Keratinocyte (primary cell): Measurements from ENCODE around the gene CCDC83. TPM values are rescaled to one million over a fixed set of nuclear protein-coding genes. Genes with fewer than 3 reads are reported as not detected.

Source experiments
- DNase-seq: peaks from one replicate; pipeline ENCODE4 v3.0.0-alpha.2; 2011; ENCODE audit warnings: low read depth, missing footprints, low spot score
- FAIRE-seq: peaks from 2 replicates; lab custom pipeline; 2011; peaks lifted over from hg19 to GRCh38; lab: Jason Lieb, UNC
- H2AFZ ChIP-seq: 2 replicates; pipeline ENCODE4 v1.6.0; 2012; ENCODE audit warnings: low read length, control low read depth, inconsistent platforms; ENCODE audit not compliant: control insufficient read depth
- H3K27ac ChIP-seq: 2 replicates; pipeline ENCODE4 v1.5.1; 2011; ENCODE audit warnings: low read length; ENCODE audit not compliant: control insufficient read depth, insufficient read depth
- H3K27me3 ChIP-seq: 3 replicates; pipeline ENCODE4 v1.6.0; 2011; ENCODE audit warnings: low read length; ENCODE audit not compliant: control insufficient read depth, insufficient read depth; ENCODE audit errors: extremely low read depth
- H3K36me3 ChIP-seq, 2 experiments: 2 replicates in 1 of 2; 3 replicates in 1 of 2; pipeline ENCODE4 v1.5.1; 2011; ENCODE audit warnings: low read length in 2 of 2, mild to moderate bottlenecking in 1 of 2; ENCODE audit not compliant: control insufficient read depth in 2 of 2, insufficient read depth in 2 of 2; ENCODE audit errors: extremely low read depth in 1 of 2
- H3K4me1 ChIP-seq: 3 replicates; pipeline ENCODE4 v1.5.1; 2011; ENCODE audit warnings: low read length; ENCODE audit not compliant: control insufficient read depth, insufficient read depth; ENCODE audit errors: extremely low read depth
- H3K4me2 ChIP-seq: 3 replicates; pipeline ENCODE4 v1.6.0; 2011; ENCODE audit warnings: low read depth, low read length; ENCODE audit not compliant: control insufficient read depth, insufficient read depth; ENCODE audit errors: extremely low read depth
- H3K4me3 ChIP-seq, 3 experiments: fragments of 200-600 bp in 1 of 3; sonication (generic) in 1 of 3; 2 replicates in 2 of 3; 3 replicates in 1 of 3; pipeline ENCODE4 v1.5.1; 2011 to 2016; ENCODE audit warnings: low read length in 3 of 3, mild to moderate bottlenecking in 3 of 3, control low read depth in 2 of 3, inconsistent platforms in 1 of 3, low read depth in 1 of 3, mixed read lengths in 1 of 3, mixed run types in 1 of 3, moderate library complexity in 1 of 3; ENCODE audit not compliant: control insufficient read depth in 2 of 3, insufficient read depth in 2 of 3; ENCODE audit errors: extremely low read depth in 1 of 3
- H3K79me2 ChIP-seq: 2 replicates; pipeline ENCODE4 v1.6.0; 2012; ENCODE audit warnings: low read length; ENCODE audit not compliant: control insufficient read depth, insufficient read depth
- H3K9ac ChIP-seq: 3 replicates; pipeline ENCODE4 v1.6.0; 2011; ENCODE audit warnings: low read length; ENCODE audit not compliant: control insufficient read depth, insufficient read depth; ENCODE audit errors: extremely low read depth
- H3K9me1 ChIP-seq: 3 replicates; pipeline ENCODE4 v1.6.0; 2011; ENCODE audit warnings: low read length; ENCODE audit not compliant: control insufficient read depth, insufficient read depth; ENCODE audit errors: extremely low read depth
- H3K9me3 ChIP-seq: 2 replicates; pipeline ENCODE4 v1.5.1; 2012; ENCODE audit warnings: low read depth, low read length; ENCODE audit not compliant: control insufficient read depth
- H4K20me1 ChIP-seq: 3 replicates; pipeline ENCODE4 v1.6.0; 2011; ENCODE audit warnings: low read length; ENCODE audit not compliant: control insufficient read depth, insufficient read depth; ENCODE audit errors: extremely low read depth
- EZH2 ChIP-seq: IDR thresholded peaks from one replicate; pipeline ENCODE4 v1.6.1; 2012; ENCODE audit warnings: inconsistent platforms, mild to moderate bottlenecking, low read length, moderate library complexity
- dilution Hi-C: fragments of 300-500 bp; cut with MboI; formaldehyde crosslinking; loops from one replicate; pipeline ENCODE4 v1.7.0; 2020; ENCODE audit warnings: low sequenced_read_pairs; ENCODE audit not compliant: extremely low pct_ligation_motif_present
- polyA plus RNA-seq, 5 experiments: library from polyadenylated mRNA; depleted of rRNA in 3 of 5; stranded (reverse) in 3 of 5; stranded (forward) in 1 of 5; unstranded in 1 of 5; fragments of >200 nt; gene quantifications; 1 replicate in 1 of 5; 2 replicates in 3 of 5; 3 replicates in 1 of 5; pipeline versions ENCODE4 v1.2.1 to v1.2.3, GENCODE V29; 2011 to 2012; ENCODE audit warnings: missing spikeins in 2 of 5, low read depth in 1 of 5, low replicate concordance in 1 of 5
- TF ChIP-seq, protein P1 (sequence below), 3 experiments: IDR thresholded peaks in 1 of 3; conservative IDR thresholded peaks in 1 of 3; optimal IDR thresholded peaks in 1 of 3; 2 replicates in 2 of 3; 3 replicates in 1 of 3; pipeline versions ENCODE3 to v1.5.1; 2011; ENCODE audit warnings: low read length in 3 of 3, mild to moderate bottlenecking in 3 of 3, moderate library complexity in 2 of 3, control low read depth in 1 of 3, inconsistent platforms in 1 of 3; ENCODE audit not compliant: insufficient read depth in 2 of 3; ENCODE audit errors: extremely low read depth in 1 of 3

The CCDC83 gene
- polyA plus RNA-seq, 1 donor (not counting 4 experiments of a cell fraction or from before 2014, with no cell fraction given): not detected

DNA sequence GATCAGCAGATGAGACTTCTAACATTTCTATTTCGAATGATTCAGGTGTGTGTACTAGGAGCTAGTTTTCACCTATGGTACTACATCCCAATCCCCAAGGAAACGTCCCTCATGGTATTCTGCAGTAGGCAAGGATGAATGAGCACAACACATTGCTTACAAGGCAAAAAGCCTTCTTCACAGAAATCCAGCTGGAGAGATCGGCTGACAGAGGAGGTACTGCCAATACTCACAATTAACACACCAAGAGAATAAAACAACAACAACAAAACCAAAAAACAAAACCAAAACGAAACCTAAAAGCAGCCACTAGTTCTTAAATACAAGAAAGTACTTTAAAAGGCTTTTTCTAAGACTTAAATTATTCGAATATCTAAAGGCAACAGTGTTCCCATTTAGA, 112.3 kb downstream of the CCDC83 start:
- H3K4me3 ChIP-seq: no peak overlapping the region
- peaks cover 4% of the 10 kb centered on the region for H3K4me1 ChIP-seq
- H2AFZ ChIP-seq: no peak overlapping the region
- H3K9ac ChIP-seq: no peak overlapping the region
- no peaks in the 10 kb centered on the region for H3K9me3 ChIP-seq
- no peak overlapping the region for H3K4me2 ChIP-seq
- no peaks in the 10 kb centered on the region for H3K9me1 ChIP-seq
- dilution Hi-C loops: no loop called here
- H4K20me1 ChIP-seq: peaks cover 4% of the 10 kb centered on the region
- no peaks in the 10 kb centered on the region for H3K27me3 ChIP-seq
- H3K36me3 ChIP-seq: peaks cover 12 to 32% of the 10 kb centered on the region in 2 experiments
- H3K27ac ChIP-seq: no peak overlapping the region
- FAIRE-seq: no peak
- H3K79me2 ChIP-seq: peaks cover 38% of the 10 kb centered on the region
- no peak for DNase-seq
- TF ChIP-seq EZH2: no peak
- TF ChIP-seq, protein P1, sequence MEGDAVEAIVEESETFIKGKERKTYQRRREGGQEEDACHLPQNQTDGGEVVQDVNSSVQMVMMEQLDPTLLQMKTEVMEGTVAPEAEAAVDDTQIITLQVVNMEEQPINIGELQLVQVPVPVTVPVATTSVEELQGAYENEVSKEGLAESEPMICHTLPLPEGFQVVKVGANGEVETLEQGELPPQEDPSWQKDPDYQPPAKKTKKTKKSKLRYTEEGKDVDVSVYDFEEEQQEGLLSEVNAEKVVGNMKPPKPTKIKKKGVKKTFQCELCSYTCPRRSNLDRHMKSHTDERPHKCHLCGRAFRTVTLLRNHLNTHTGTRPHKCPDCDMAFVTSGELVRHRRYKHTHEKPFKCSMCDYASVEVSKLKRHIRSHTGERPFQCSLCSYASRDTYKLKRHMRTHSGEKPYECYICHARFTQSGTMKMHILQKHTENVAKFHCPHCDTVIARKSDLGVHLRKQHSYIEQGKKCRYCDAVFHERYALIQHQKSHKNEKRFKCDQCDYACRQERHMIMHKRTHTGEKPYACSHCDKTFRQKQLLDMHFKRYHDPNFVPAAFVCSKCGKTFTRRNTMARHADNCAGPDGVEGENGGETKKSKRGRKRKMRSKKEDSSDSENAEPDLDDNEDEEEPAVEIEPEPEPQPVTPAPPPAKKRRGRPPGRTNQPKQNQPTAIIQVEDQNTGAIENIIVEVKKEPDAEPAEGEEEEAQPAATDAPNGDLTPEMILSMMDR (optimal IDR thresholded peaks at IDR 0.05 in 1 of 3, IDR thresholded peaks at IDR 0.05 in 1 of 3, conservative IDR thresholded peaks at IDR 0.05 in 1 of 3; ENCODE audit: extremely low read depth in 1 of 3, insufficient read depth in 2 of 3, low read length in 3 of 3): no peak

Other genes starting within 250 kb of the CCDC83 start
- gene DLG2, start 228.0 kb upstream of the CCDC83 start, polyA plus RNA-seq: 0.19 to 0.55 TPM (median 0.37 TPM) in 3 replicates
- 52.6 to 105 TPM (median 65.6 TPM) in 3 replicates for gene TMEM126B, start 226.8 kb upstream of the CCDC83 start, polyA plus RNA-seq
- gene TMEM126A, start 207.4 kb upstream of the CCDC83 start, polyA plus RNA-seq: 32.9 to 70.2 TPM (median 45.3 TPM) in 3 replicates
- 9.1 to 23.8 TPM (median 20.1 TPM) in 3 replicates for gene CREBZF, start 190.3 kb upstream of the CCDC83 start, polyA plus RNA-seq
- 0.09 to 0.54 TPM (median 0.31 TPM) in 3 replicates for gene CCDC89, start 169.2 kb upstream of the CCDC83 start, polyA plus RNA-seq
- 1.3 to 3.1 TPM (median 1.4 TPM) in 3 replicates for gene SYTL2, start 44.2 kb upstream of the CCDC83 start, polyA plus RNA-seq
- 265 to 313 TPM (median 293 TPM) in 3 replicates for gene PICALM, start 213.7 kb downstream of the CCDC83 start, polyA plus RNA-seq